Activated CD8-positive, alpha-beta memory T cell treated with anti-CD3 and anti-CD28 coated beads, Interleukin-2, amount 50 U/mL, for 48 hours (primary cell): ENCODE measurements around the gene SHISA2.
"Not testable (repeated sequence)": the region's sequence is repeated elsewhere in the genome, so short reads cannot be mapped to it uniquely, and the experiment has no call there.

ENCODE experiments used
- DNase-seq: peaks from one replicate; pipeline ENCODE4 v3.0.0-alpha.2; 2020

Gene SHISA2

GRCh38 chr13:26051657-26052311, at the start of gene SHISA2:
Gene SHISA2 (minus strand): TSS chr13:26052016. CDS start chr13:26050975, 1,041 bp downstream.
- DNase-seq: peak; percentile 60

- no peak for DNase-seq
These were observed 44.2 kb upstream of the SHISA2 start for GRCh38 chr13:26095846-26096610.

DNA sequence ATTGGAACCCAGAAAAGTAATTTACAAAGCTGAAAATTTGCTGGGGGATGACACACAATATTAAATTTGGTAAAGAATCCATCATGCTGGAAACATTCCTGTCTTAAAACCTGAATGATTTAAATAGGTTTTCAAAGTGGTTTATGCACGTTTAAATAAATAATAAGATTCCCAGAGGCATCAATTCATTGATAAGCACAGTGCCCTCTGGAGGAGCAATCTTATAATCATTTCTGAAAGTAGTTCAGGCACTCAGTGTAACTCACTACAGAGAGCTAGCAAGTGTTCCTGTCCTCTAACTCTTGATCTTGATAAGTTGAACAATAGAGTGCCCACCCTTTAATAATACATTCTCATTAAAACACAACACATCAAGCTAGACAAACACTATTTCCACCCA, 43.5 kb upstream of the SHISA2 start:
- no peak for DNase-seq

DNA sequence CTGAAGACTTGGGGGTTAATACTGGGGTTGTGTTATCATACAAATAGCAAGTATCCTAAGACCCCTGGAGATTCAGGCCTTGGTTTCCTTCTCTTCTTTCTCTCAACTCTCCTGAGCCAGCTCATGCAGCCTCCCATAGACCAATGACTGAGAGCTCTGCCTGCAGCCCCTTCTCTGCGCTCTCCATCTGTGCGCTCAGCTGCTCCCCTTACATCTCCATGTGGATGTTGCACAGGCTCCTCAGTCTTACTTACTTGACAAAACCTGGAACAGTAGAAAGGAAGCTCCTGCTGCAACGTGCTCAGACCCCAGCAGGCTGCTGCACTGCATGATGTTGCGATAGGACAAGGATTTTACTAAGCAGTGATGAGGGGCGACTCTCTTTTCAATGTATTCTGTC, 25.0 kb upstream of the SHISA2 start:
- DNase-seq: not testable (repeated sequence)

DNA sequence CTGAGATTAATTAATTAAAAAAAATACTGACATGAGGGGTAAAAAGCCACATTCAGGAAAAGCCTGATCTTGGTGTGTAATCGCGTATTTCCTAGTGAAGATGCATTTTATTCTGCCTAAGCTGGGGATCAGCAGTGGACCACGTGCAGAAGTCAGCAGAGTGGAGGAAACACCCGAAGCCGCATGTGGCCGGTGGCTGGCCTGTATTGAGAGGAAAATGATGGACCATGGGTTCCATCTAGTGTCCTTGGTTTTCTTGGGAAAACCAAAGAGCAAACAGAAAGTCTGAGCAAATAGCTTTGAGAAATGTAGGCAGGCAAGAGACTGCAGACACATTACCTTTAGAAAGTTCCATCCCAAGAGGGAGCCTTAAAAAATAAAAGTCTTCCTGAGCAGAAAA, 23.7 kb upstream of the SHISA2 start:
- DNase-seq: no peak

DNA sequence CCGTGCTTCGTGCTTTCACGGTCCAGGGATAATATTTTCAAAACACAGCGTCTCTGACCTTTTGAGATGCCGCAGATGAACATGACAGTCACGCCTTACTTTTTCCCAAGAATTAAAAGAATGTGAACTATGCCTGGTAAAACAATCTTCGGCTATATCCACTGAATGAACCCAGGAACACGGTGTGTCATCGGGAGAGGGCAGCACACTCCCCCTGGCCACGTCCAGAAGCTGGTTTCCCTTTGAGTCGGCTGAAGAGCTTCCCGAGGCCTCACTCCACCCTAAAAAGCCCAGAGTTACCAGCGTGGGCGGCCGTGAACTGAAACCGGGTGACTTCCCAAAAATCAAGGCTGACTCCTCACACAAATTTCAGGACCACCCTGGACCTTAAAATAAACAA, 22.9 kb upstream of the SHISA2 start:
- DNase-seq: no peak

DNA sequence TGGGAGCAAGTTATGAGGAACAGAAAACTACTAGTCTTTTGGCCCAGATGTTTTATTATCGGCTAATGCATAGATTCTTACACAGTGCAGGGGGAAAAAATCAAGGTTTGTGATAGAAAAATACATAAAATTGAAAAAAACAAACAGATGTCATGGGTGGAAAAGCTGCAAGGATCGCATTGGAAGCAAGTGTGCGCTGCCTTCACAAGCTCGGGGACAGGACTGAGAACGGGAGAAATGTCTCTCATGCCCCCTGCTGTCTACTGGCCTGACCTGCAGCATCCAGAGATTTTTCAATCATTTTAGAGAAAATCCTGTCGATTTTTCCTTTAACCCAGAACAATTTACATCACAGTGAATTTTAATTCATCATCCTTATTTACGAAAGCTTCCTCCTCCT, 20.5 kb upstream of the SHISA2 start:
- not testable (repeated sequence) for DNase-seq

GRCh38 chr13:26071691-26072090, 19.9 kb upstream of the SHISA2 start:
- no peak for DNase-seq

DNA sequence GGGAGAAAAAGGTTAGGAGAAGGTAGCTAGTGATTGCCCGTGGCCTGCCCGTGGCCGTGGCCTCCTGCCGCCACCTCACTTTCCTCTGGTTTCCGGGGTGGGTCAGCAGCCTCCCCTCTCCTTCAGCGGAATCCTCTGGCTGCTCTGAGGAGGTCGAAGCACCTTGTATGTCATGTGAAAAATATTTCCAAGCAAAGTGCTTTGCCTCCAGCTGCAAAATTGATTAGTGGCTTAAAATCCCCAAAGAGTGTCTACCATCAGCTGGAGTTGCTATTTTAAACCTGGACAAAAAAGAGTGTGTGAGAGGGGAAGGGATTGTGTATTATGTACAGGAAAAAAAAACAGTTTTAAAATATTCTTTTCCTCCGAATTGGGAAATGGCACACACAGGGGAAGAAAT, 17.8 kb upstream of the SHISA2 start:
- not testable (repeated sequence) for DNase-seq

DNA sequence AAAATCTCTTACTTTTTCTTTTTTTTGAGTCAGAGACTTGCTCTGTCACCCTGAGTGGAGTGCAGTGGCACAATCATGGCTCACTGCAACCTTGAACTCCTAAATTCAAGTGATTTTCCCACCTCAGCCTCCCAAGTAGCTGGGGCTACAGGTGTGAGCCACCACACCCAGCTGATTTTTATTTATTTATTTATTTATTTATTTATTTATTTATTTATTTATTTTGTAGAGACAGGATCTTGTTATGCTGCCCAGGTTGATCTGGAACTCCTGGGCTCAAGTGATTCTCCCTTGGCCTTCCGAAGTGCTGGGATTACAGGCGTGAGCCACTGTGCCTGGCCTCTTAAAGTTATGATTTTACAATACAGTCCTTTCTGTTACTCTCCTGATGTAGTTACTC, 16.6 kb upstream of the SHISA2 start:
- DNase-seq: not testable (repeated sequence)

GRCh38 chr13:26067601-26068000, 15.8 kb upstream of the SHISA2 start:
- no peak for DNase-seq

- DNase-seq: not testable (repeated sequence)
These were observed 14.7 kb upstream of the SHISA2 start for GRCh38 chr13:26066492-26066891.

GRCh38 chr13:26062853-26063444, 11.1 kb upstream of the SHISA2 start:
- DNase-seq: no peak

GRCh38 chr13:26061947-26062346, 10.1 kb upstream of the SHISA2 start:
- DNase-seq: no peak

DNA sequence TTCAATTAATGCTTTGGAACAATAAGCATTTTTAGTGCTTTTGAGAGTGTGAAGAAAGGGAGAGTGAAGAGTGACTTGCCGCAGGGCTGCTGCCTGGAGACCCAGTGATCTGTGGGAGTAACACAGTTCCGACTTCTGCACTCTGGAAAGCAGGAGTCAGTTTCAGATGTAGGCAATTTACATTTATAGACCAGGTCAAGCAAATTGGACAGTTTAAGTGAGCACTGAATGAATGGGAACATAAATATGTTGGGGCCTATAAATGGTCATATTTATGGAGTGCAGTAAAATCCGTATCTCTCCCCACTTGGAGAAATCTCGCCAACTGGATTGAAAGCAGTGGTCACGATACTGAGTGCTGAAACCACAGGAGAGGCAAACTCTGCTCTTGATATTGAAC, 9.4 kb upstream of the SHISA2 start:
- no peak for DNase-seq

DNA sequence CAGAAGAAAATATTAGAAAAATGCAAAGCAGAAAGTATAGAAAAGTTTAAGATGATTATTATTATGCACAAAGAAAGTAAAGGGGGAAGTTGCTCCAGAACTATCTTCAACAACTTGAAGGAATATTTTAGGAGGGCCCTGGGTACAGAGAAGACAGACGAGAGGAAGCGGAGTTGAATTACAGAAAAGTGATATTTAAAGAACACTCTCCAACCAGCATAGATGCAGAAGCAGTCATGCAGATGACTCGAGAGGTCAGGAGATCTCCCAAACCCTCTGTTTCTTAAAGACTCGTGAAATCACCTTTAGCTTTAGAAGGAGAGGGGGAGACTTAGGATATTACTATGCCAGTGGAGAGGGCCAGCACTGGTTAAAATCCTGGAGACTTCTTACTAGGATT, 8.5 kb upstream of the SHISA2 start:
- DNase-seq: no peak

- no peak for DNase-seq
These were observed 6.9 kb upstream of the SHISA2 start for GRCh38 chr13:26058704-26059103.

DNA sequence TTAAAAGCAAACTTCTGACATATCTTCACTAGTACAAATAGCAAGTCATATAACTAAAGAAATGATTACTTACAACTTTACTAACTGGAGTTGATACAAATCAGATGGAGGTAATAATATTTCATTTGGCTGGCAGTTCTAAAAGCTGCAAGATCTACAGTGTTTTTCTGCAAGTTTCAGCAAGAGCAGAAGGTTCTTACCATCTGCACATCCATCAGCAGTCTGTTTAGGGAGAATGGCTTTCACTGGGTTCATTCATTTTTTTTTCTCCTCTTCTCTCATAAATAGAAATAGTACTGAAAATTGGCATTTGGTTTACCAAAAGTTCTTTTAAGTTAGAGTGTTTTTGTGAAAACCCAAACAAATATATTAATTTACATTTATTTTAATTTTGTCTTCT, 3.1 kb upstream of the SHISA2 start:
- no peak for DNase-seq

DNA sequence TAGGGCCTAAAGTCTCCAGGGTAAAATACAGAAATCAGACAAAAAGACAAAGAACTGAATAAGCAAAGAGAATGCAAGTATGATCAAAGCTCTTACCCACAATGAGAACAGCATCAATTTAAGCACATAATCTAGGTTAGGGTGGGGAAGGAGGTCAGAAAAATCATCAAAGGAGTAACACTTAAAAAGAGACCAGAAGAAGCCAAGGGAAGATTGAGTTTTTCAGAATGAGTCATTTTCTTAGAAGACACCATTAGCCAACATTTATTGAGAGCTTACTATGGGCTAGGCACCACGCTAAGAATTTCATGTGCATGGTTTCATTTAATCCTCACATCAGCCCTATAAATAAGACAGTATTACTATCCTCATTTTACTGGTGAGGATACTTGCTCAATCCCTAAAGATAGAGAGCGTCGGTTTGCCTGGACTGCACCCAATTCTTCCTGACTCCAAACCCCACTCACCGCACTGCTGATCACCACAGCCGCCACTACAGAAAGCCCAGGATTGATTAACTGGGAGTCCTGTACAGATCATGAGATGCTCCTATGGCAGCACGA, 1.7 kb upstream of the SHISA2 start:
- DNase-seq: no peak

DNA sequence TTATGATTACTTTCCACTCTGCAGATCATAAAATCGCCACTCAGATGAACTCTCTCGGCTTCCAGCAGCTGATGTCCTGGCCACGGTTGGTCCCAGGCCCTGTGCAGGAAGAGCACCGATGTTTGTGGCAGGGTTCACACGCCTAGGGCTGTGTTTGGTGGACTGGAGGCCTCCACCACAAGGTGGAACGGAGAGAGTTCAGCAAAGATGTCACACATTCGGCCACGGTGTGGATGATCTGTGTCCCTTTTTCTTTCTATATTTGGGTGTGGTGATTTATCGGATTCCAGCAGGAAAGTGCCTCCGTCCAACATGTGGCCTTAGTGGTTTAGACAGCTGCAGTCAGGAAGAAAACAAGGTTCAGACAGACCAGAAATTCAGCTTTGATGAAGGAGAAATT, 521 bp upstream of the SHISA2 start:
- DNase-seq: no peak

GRCh38 chr13:26051231-26051656, 572 bp downstream of the SHISA2 start:
- DNase-seq: no peak

DNA sequence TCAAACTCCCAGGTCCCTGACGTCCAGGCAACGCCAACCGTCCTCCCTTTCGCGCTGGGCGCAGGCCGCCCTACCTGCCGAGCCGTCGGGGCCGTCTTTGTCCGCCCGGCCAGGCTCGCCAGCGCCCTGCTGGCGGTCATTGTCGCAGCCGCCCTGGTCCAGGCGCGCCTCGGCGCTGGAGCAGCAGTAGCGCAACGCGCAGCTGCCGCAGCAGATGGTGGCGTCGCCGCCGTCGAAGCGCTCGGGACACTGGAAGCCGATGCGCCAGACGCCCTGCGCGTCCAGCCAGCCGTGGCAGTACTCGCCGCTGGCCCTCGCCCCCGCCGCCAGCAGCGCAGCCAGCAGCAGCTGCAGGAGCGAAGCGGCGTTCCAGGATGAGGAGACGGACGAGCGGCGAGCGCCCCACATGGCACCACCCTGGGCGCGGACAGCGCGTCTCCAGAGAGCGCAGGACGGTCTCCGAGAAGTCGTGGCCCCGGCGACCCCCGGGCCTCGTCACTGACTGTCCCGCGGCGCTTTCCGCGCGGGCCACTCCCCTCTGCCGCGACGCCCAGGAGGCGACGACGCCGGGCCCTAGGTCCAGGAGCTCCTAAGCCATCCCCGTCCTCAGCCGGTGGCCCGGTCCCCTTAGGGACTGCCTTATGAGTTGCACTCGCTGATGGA, 1.1 kb downstream of the SHISA2 start:
- peak; percentile 56 for DNase-seq

GRCh38 chr13:26048741-26049140, 3.1 kb downstream of the SHISA2 start:
- DNase-seq: no peak
